GM21717 (cell line): ENCODE measurements around the gene NKAIN2.
"Not testable (repeated sequence)": the region's sequence is repeated elsewhere in the genome, so short reads cannot be mapped to it uniquely, and the experiment has no call there.

ENCODE experiments used
- ATAC-seq: cut with Tn5 transposase; IDR thresholded peaks from one replicate; pipeline ENCODE4 v1.9.1; 2021; ENCODE audit warnings: mild to moderate bottlenecking, moderate library complexity; ENCODE audit not compliant: unreplicated experiment

NKAIN2 gene

GRCh38 chr6:124167249-124167648 lies 363.6 kb downstream of the NKAIN2 start:
- not testable (repeated sequence) for ATAC-seq

GRCh38 chr6:124190256-124190655 lies 386.6 kb downstream of the NKAIN2 start:
- ATAC-seq, result no peak

GRCh38 chr6:124193132-124193531 lies 389.5 kb downstream of the NKAIN2 start:
- ATAC-seq, result no peak

- ATAC-seq, result no peak
Observed at GRCh38 chr6:124197148-124197547, 393.5 kb downstream of the NKAIN2 start.

- ATAC-seq, result no peak
Observed at GRCh38 chr6:124199286-124199685, 395.6 kb downstream of the NKAIN2 start.

GRCh38 chr6:124200661-124201060 lies 397.0 kb downstream of the NKAIN2 start:
- no peak for ATAC-seq

- ATAC-seq, result no peak
Observed at GRCh38 chr6:124203101-124203811, 399.6 kb downstream of the NKAIN2 start.

GRCh38 chr6:124203812-124204167 lies 400.1 kb downstream of the NKAIN2 start:
- ATAC-seq, result no peak

GRCh38 chr6:124205921-124206320 lies 402.3 kb downstream of the NKAIN2 start:
- no peak for ATAC-seq

GRCh38 chr6:124223611-124224345 lies 420.1 kb downstream of the NKAIN2 start:
- ATAC-seq, result no peak

- no peak for ATAC-seq
Observed at GRCh38 chr6:124226396-124226795, 422.7 kb downstream of the NKAIN2 start.

GRCh38 chr6:124233221-124233620 lies 429.6 kb downstream of the NKAIN2 start:
- ATAC-seq, result no peak

GRCh38 chr6:124234801-124235200 lies 431.1 kb downstream of the NKAIN2 start:
- ATAC-seq, result no peak

- ATAC-seq, result no peak
Observed at GRCh38 chr6:124237911-124238310, 434.2 kb downstream of the NKAIN2 start.

GRCh38 chr6:124238408-124238807 lies 434.7 kb downstream of the NKAIN2 start:
- not testable (repeated sequence) for ATAC-seq

GRCh38 chr6:124254941-124255685 lies 451.4 kb downstream of the NKAIN2 start:
- ATAC-seq, result no peak

- ATAC-seq, result no peak
Observed at GRCh38 chr6:124260337-124260736, 456.7 kb downstream of the NKAIN2 start.

- ATAC-seq, result no peak
Observed at GRCh38 chr6:124269733-124270132, 466.1 kb downstream of the NKAIN2 start.

GRCh38 chr6:124273701-124274100 lies 470.0 kb downstream of the NKAIN2 start:
- no peak for ATAC-seq

GRCh38 chr6:124282541-124282940 lies 478.9 kb downstream of the NKAIN2 start:
- no peak for ATAC-seq

- ATAC-seq, result no peak
Observed at GRCh38 chr6:124283486-124283885, 479.8 kb downstream of the NKAIN2 start.

- no peak for ATAC-seq
Observed at GRCh38 chr6:124285146-124285545, 481.5 kb downstream of the NKAIN2 start.
